C4-2B (cell line): Measurements from ENCODE around the gene PACS2.

Experiments used
- CTCF ChIP-seq: fragments of 450-650 bp; conservative IDR thresholded peaks from 2 replicates; pipeline ENCODE4 v1.5.1; 2017; ENCODE audit warnings: mild to moderate bottlenecking
- ZFX ChIP-seq: fragments of 450-650 bp; IDR thresholded peaks from 2 replicates; pipeline ENCODE4 v1.6.1; 2017

- TF ChIP-seq CTCF (no peak), ZFX (no peak)
Measured at GRCh38 chr14:105397350-105397931, 82.9 kb downstream of the PACS2 start.
